ENCODE measurements around the gene PER2.
A peak's percentile ranks its signal among the peaks of the same experiment; 100 is the strongest.

PER2 gene

GRCh38 chr2:238230699-238231098 lies 57.7 kb downstream of the PER2 start:
- no peak for DNase-seq (ENCODE audit: low spot score)

GRCh38 chr2:238228700-238229099 lies 59.7 kb downstream of the PER2 start:
- peak; percentile 30 for DNase-seq (ENCODE audit: low spot score)

- no peak for DNase-seq (ENCODE audit: low spot score)
These were observed 60.8 kb downstream of the PER2 start for GRCh38 chr2:238227587-238228032.

- no peak for DNase-seq (ENCODE audit: low spot score)
These were observed 61.5 kb downstream of the PER2 start for GRCh38 chr2:238226698-238227586.

GRCh38 chr2:238225911-238226697 lies 62.3 kb downstream of the PER2 start:
- no peak for DNase-seq (ENCODE audit: low spot score)

GRCh38 chr2:238225121-238225520 lies 63.3 kb downstream of the PER2 start:
- DNase-seq (ENCODE audit: low spot score), result no peak

- DNase-seq (ENCODE audit: low spot score), result no peak
These were observed 63.9 kb downstream of the PER2 start for GRCh38 chr2:238224356-238225035.

GRCh38 chr2:238220892-238221521 lies 67.4 kb downstream of the PER2 start:
- DNase-seq (ENCODE audit: low spot score), result no peak

GRCh38 chr2:238220274-238220891 lies 68.0 kb downstream of the PER2 start:
- DNase-seq (ENCODE audit: low spot score), result no peak

- DNase-seq (ENCODE audit: low spot score), result peak; percentile 47
These were observed 71.7 kb downstream of the PER2 start for GRCh38 chr2:238216651-238217184.

GRCh38 chr2:238207006-238207405 lies 81.4 kb downstream of the PER2 start:
- no peak for DNase-seq (ENCODE audit: low spot score)

- no peak for DNase-seq (ENCODE audit: low spot score)
These were observed 84.3 kb downstream of the PER2 start for GRCh38 chr2:238203973-238204683.

- peak; percentile 98 for DNase-seq (ENCODE audit: low spot score)
These were observed 85.1 kb downstream of the PER2 start, which contains the start of gene ILKAP for GRCh38 chr2:238203094-238203972. Gene ILKAP, minus strand, starts transcription at chr2:238203695. Its CDS starts 142 bp downstream, at chr2:238203553.

GRCh38 chr2:238202326-238203093 lies 85.9 kb downstream of the PER2 start:
- no peak for DNase-seq (ENCODE audit: low spot score)
